ENCODE results near the gene BICD1.

Gene BICD1

GRCh38 chr12:32367381-32367780 is 260.7 kb downstream of the BICD1 start:
- no peak overlapping the region for H3K9ac ChIP-seq
- H3K27me3 ChIP-seq (ENCODE audit: insufficient read depth, low read depth) = no peaks in the 10 kb centered on the region
- H4K20me1 ChIP-seq (ENCODE audit: insufficient read depth) = no peaks in the 10 kb centered on the region
- no peaks in the 10 kb centered on the region for H3K36me3 ChIP-seq (ENCODE audit: insufficient read depth)
- no peak overlapping the region for H3K27ac ChIP-seq
- peaks cover 11% of the 10 kb centered on the region for H3K4me1 ChIP-seq (ENCODE audit: low read depth, poor library complexity, severe bottlenecking)
- TF ChIP-seq, protein P1, sequence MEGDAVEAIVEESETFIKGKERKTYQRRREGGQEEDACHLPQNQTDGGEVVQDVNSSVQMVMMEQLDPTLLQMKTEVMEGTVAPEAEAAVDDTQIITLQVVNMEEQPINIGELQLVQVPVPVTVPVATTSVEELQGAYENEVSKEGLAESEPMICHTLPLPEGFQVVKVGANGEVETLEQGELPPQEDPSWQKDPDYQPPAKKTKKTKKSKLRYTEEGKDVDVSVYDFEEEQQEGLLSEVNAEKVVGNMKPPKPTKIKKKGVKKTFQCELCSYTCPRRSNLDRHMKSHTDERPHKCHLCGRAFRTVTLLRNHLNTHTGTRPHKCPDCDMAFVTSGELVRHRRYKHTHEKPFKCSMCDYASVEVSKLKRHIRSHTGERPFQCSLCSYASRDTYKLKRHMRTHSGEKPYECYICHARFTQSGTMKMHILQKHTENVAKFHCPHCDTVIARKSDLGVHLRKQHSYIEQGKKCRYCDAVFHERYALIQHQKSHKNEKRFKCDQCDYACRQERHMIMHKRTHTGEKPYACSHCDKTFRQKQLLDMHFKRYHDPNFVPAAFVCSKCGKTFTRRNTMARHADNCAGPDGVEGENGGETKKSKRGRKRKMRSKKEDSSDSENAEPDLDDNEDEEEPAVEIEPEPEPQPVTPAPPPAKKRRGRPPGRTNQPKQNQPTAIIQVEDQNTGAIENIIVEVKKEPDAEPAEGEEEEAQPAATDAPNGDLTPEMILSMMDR (conservative IDR thresholded peaks at IDR 0.05; ENCODE audit: low read depth, low read length) = no peak
- H3K79me2 ChIP-seq (ENCODE audit: insufficient read depth, low read depth) = no peaks in the 10 kb centered on the region
- H3K4me2 ChIP-seq = no peak overlapping the region
- no peak overlapping the region for H2AFZ ChIP-seq (ENCODE audit: low read depth)
- no peak overlapping the region for H3K4me3 ChIP-seq (IDR thresholded peaks at IDR 0.05; ENCODE audit: insufficient read depth, low read depth, low read length)

DNA sequence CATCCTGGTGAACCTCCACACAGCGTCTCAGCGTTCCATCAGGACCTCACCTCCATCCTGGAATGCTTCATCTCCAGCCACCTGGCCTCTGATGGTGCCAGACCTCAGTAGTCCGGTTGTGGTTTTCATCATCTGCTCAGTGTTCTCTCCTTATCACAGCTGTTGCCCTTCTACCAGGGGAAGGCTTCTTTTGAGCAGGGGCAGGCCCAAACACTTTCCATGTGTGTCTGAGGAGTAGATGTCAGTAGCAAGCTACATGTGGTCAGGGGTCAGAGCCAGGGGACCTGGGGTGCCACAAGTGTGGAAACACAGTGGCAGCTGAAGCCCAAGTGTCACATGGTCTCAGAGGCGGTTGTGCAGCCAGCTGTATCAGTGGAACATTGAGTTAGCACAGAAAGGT is 262.6 kb downstream of the BICD1 start:
- Histone ChIP-seq H3K9ac (no peak overlapping the region), H3K36me3 (ENCODE audit: insufficient read depth) (no peaks in the 10 kb centered on the region), H3K27ac (no peak overlapping the region)

GRCh38 chr12:32377344-32378055 is 270.9 kb downstream of the BICD1 start:
- Histone ChIP-seq H3K4me3 (IDR thresholded peaks at IDR 0.05; ENCODE audit: insufficient read depth, low read depth, low read length) (no peak overlapping the region), H3K27me3 (ENCODE audit: insufficient read depth, low read depth) (no peaks in the 10 kb centered on the region), H3K9ac (no peak overlapping the region), H3K4me1 (ENCODE audit: low read depth, poor library complexity, severe bottlenecking) (no peaks in the 10 kb centered on the region), H3K79me2 (ENCODE audit: insufficient read depth, low read depth) (no peaks in the 10 kb centered on the region), H3K27ac (no peak overlapping the region), H3K36me3 (ENCODE audit: insufficient read depth) (no peaks in the 10 kb centered on the region), H2AFZ (ENCODE audit: low read depth) (no peak overlapping the region), H3K4me2 (no peak overlapping the region), H4K20me1 (ENCODE audit: insufficient read depth) (no peaks in the 10 kb centered on the region)
- TF ChIP-seq, protein P1 (conservative IDR thresholded peaks at IDR 0.05; ENCODE audit: low read depth, low read length) = no peak

More for the DNA sequence above, 262.6 kb downstream of the BICD1 start:
- no peaks in the 10 kb centered on the region for H3K79me2 ChIP-seq (ENCODE audit: insufficient read depth, low read depth)
- H3K27me3 ChIP-seq (ENCODE audit: insufficient read depth, low read depth) = no peaks in the 10 kb centered on the region
- H3K4me3 ChIP-seq (IDR thresholded peaks at IDR 0.05; ENCODE audit: insufficient read depth, low read depth, low read length) = no peak overlapping the region
- TF ChIP-seq, protein P1 (conservative IDR thresholded peaks at IDR 0.05; ENCODE audit: low read depth, low read length) = no peak
- H4K20me1 ChIP-seq (ENCODE audit: insufficient read depth) = no peaks in the 10 kb centered on the region
- no peak overlapping the region for H3K4me2 ChIP-seq
- H2AFZ ChIP-seq (ENCODE audit: low read depth) = no peak overlapping the region
- peaks cover 11% of the 10 kb centered on the region for H3K4me1 ChIP-seq (ENCODE audit: low read depth, poor library complexity, severe bottlenecking)

- no peaks in the 10 kb centered on the region for H3K27me3 ChIP-seq (ENCODE audit: insufficient read depth, low read depth)
- H3K4me3 ChIP-seq (IDR thresholded peaks at IDR 0.05; ENCODE audit: insufficient read depth, low read depth, low read length) = no peak overlapping the region
- H4K20me1 ChIP-seq (ENCODE audit: insufficient read depth) = no peaks in the 10 kb centered on the region
- no peaks in the 10 kb centered on the region for H3K36me3 ChIP-seq (ENCODE audit: insufficient read depth)
- H3K9ac ChIP-seq = no peak overlapping the region
- H3K79me2 ChIP-seq (ENCODE audit: insufficient read depth, low read depth) = no peaks in the 10 kb centered on the region
- no peak overlapping the region for H3K4me2 ChIP-seq
- no peak overlapping the region for H3K27ac ChIP-seq
- TF ChIP-seq, protein P1 (conservative IDR thresholded peaks at IDR 0.05; ENCODE audit: low read depth, low read length) = no peak
- no peaks in the 10 kb centered on the region for H3K4me1 ChIP-seq (ENCODE audit: low read depth, poor library complexity, severe bottlenecking)
- H2AFZ ChIP-seq (ENCODE audit: low read depth) = no peak overlapping the region
Observed at GRCh38 chr12:32379213-32379612, 272.6 kb downstream of the BICD1 start.

Measured in KMS-11 (cell line).